Measurements from ENCODE around the gene YBX1. TPM values are rescaled to one million over a fixed set of nuclear protein-coding genes. Genes with fewer than 3 reads are reported as not detected.
A peak's percentile ranks its signal among the peaks of the same experiment; 100 is the strongest.

Gene YBX1
- total and polyA plus RNA-seq, 2 of the 13 experiments (the other 11 are each of a cell fraction or from before 2014, with no cell fraction given): 339 to 628 TPM

DNA sequence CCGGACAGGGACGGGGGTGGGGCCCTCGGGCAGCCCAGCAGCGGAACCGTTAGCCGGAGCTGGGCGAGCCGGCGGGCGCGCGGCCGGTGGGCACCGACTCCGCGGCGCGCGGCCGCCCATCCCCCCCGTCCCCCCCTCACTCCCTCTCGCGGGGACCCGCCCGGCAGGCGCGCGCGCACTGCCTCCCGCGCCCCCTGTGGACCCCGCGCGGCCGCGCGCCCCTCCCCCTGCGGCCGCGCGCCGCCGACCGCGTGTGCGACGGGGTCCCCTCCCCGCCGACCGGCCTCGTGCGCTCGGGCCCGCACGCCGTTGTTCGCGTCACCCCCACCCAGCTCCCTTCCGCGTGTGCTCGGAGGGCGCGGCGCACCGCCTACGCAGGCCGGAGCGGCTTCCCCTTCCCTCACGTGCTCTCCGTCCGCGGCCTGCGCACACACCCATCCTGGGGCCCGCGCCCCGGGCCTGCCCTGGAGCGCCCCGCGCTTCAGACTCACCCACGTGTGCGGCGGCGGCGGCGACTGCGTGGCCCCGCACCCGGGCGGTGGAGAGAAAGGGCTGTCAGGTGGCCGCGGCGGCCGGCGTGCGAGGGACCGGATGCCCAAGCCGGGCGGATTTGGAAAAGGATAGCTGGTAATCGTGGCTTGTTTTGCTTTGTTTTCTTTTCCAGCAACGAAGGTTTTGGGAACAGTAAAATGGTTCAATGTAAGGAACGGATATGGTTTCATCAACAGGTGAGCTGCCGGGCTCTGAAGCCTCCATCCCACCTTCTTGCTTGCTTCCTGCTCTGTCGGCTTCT is 717 bp downstream of the YBX1 start (continued):
- TF ChIP-seq KMT2B (CRISPR knock-in tag; IDR thresholded peaks at IDR 0.05) (0 out of 2 replicates have a peak, but pooled peaks have one; percentile 25), ELF3 (CRISPR knock-in tag; IDR thresholded peaks at IDR 0.05) (0 out of 2 replicates have a peak, but pooled peaks have one; percentile 43), AKAP8 (CRISPR knock-in tag; IDR thresholded peaks at IDR 0.05) (peak; percentile 57; the same call in 1 of the 2 replicates), HNRNPK (IDR thresholded peaks at IDR 0.05; ENCODE audit: low read depth, low read length, poor library complexity, severe bottlenecking) (no peak), ZC3H13 (CRISPR knock-in tag; IDR thresholded peaks at IDR 0.05) (peak; percentile 84), TGIF2 (CRISPR knock-in tag; IDR thresholded peaks at IDR 0.05) (0 out of 2 replicates have a peak, but pooled peaks have one; percentile 60)
- TF ChIP-seq, protein P1, sequence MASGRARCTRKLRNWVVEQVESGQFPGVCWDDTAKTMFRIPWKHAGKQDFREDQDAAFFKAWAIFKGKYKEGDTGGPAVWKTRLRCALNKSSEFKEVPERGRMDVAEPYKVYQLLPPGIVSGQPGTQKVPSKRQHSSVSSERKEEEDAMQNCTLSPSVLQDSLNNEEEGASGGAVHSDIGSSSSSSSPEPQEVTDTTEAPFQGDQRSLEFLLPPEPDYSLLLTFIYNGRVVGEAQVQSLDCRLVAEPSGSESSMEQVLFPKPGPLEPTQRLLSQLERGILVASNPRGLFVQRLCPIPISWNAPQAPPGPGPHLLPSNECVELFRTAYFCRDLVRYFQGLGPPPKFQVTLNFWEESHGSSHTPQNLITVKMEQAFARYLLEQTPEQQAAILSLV (CRISPR knock-in tag; IDR thresholded peaks at IDR 0.05; ENCODE audit: borderline replicate concordance): peak; percentile 25; the same call in 1 of the 2 replicates

DNA sequence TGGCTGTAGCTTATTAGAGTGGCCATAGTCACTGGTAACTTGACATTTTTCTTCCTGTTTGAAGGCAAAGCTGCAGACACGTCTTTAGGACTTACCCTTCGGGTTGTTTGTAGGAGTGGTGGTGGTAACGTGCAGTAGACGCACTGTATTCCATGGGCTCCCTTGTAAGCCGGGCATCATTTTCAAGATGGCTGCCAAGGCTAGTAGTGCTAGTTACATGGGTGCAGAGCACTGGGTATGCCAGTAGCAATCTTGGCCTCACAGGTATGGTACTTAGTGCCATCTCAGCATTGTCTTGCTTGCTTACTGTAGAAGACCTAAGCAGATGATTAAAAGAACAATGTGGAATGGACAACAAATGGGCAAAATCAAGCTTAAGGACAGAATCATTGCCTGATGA is 1.9 kb downstream of the YBX1 start:
- ATAC-seq (0 out of 3 replicates have a peak, but pooled peaks have one; percentile 6), FAIRE-seq (peak; percentile 32), DNase-seq (ENCODE audit: low spot score) (peak; percentile 20)
- Histone ChIP-seq H3K27ac (ENCODE audit: extremely low read length, insufficient read depth, low read length) (peak overlapping the region; percentile 61), H3K9me3 (ENCODE audit: low read length) (no peaks in the 10 kb centered on the region), H3K4me2 (ENCODE audit: low read depth, low read length) (peak overlapping the region; percentile 99), H3K9ac (ENCODE audit: insufficient read depth, low read depth, low read length) (peak overlapping the region; percentile 80), H3K27me3 (ENCODE audit: control insufficient read depth in 1 of 2, insufficient read depth in 2 of 2, low read length in 2 of 2) (no peaks in the 10 kb centered on the region; a peak in 1 of 5 replicates), H2AFZ (ENCODE audit: low read length) (no peak overlapping the region), H3K4me3 (replicated peaks in 1 of 3; ENCODE audit: insufficient read depth in 1 of 3, low read depth in 2 of 3, low read length in 3 of 3) (peak overlapping the region; percentile 66 to 87 (median 86)), H3K4me1 (ENCODE audit: insufficient read depth, low read length) (peaks cover 69% of the 10 kb centered on the region), H3K79me2 (ENCODE audit: insufficient read depth, low read length) (peaks cover 83% of the 10 kb centered on the region), H4K20me1 (ENCODE audit: insufficient read depth, low read length) (peaks cover 59% of the 10 kb centered on the region), H3K36me3 (replicated peaks in 1 of 2; ENCODE audit: control insufficient read depth in 1 of 2, insufficient read depth in 2 of 2, low read length in 2 of 2) (peaks cover 8 to 13% of the 10 kb centered on the region in 2 experiments; a peak in 4 of 5 replicates)
- CTCF ChIA-PET (ENCODE audit: low intra/inter-chr PET ratio, low total read pairs): no interaction called here
- POLR2A ChIA-PET: interaction anchor here (2.0 to 5.3 kb wide), 3 partner anchors 11 to 82 kb away, joined by 4 to 51 read pairs (median 33); partner anchors contain the start of genes C1orf50, P3H1 and PPIH
- no TSS peak for BruUV-seq (replicated peaks)
- WGBS (ENCODE audit: low lambda C conversion rate): 7% methylated on average over 5 of the region's 5 CpGs
- intact Hi-C loops (cut with micrococcal nuclease; ENCODE audit: unreplicated experiment) (no loop called here), in situ Hi-C loops (cut with HindIII; ENCODE audit: extremely low pct_ligation_motif_present, low pct_unique_long_range_greater_than_20kb) (no loop called here)
- TF ChIP-seq SIN3B (IDR thresholded peaks at IDR 0.05; ENCODE audit: low read length) (no peak), JUN (CRISPR knock-in tag; IDR thresholded peaks at IDR 0.05) (no peak), YY1 (IDR thresholded peaks at IDR 0.05; ENCODE audit: insufficient read depth, insufficient replicate concordance, low read depth, low read length) (peak; percentile 86)
- TF ChIP-seq, protein P2, sequence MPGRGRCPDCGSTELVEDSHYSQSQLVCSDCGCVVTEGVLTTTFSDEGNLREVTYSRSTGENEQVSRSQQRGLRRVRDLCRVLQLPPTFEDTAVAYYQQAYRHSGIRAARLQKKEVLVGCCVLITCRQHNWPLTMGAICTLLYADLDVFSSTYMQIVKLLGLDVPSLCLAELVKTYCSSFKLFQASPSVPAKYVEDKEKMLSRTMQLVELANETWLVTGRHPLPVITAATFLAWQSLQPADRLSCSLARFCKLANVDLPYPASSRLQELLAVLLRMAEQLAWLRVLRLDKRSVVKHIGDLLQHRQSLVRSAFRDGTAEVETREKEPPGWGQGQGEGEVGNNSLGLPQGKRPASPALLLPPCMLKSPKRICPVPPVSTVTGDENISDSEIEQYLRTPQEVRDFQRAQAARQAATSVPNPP (CRISPR knock-in tag; IDR thresholded peaks at IDR 0.05): no peak
- TF ChIP-seq, protein P3, sequence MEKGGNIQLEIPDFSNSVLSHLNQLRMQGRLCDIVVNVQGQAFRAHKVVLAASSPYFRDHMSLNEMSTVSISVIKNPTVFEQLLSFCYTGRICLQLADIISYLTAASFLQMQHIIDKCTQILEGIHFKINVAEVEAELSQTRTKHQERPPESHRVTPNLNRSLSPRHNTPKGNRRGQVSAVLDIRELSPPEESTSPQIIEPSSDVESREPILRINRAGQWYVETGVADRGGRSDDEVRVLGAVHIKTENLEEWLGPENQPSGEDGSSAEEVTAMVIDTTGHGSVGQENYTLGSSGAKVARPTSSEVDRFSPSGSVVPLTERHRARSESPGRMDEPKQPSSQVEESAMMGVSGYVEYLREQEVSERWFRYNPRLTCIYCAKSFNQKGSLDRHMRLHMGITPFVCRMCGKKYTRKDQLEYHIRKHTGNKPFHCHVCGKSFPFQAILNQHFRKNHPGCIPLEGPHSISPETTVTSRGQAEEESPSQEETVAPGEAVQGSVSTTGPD (CRISPR knock-in tag; IDR thresholded peaks at IDR 0.05): no peak
- TF ChIP-seq, protein P4, sequence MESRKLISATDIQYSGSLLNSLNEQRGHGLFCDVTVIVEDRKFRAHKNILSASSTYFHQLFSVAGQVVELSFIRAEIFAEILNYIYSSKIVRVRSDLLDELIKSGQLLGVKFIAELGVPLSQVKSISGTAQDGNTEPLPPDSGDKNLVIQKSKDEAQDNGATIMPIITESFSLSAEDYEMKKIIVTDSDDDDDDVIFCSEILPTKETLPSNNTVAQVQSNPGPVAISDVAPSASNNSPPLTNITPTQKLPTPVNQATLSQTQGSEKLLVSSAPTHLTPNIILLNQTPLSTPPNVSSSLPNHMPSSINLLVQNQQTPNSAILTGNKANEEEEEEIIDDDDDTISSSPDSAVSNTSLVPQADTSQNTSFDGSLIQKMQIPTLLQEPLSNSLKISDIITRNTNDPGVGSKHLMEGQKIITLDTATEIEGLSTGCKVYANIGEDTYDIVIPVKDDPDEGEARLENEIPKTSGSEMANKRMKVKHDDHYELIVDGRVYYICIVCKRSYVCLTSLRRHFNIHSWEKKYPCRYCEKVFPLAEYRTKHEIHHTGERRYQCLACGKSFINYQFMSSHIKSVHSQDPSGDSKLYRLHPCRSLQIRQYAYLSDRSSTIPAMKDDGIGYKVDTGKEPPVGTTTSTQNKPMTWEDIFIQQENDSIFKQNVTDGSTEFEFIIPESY (CRISPR knock-in tag; IDR thresholded peaks at IDR 0.05): no peak

Measured in HepG2 (cell line).